GM12892 (cell line): ENCODE results near the gene PPP2R2C.

Source experiments
- POLR2A ChIP-seq: IDR thresholded peaks from 2 replicates; pipeline ENCODE4 v1.6.1; 2011; ENCODE audit warnings: low read depth, low read length, control low read depth
- POLR2AphosphoS5 ChIP-seq: IDR thresholded peaks from 2 replicates; pipeline ENCODE4 v1.6.1; 2011; ENCODE audit warnings: low read depth, low read length, control low read depth

DNA sequence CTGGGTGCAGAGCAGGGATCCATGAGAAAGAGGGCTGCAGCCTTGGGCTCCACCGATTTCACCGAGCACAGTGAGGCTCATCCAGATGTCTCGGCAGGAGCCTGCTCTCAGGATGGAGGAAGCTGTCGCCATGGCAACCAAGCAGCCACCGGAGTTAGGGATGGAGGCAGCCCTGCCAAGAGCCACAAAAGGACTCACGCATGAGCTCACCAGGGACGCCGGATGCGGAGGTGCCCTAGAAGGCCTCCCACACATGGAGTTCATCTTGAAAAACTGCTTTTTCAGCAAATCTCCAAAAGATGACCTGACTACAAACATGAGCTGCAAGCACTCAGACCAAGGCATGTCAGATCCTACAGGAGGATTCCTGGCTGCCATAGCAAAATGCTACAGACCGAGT is 112.0 kb downstream of the PPP2R2C start:
- no peak for TF ChIP-seq POLR2A
- no peak for TF ChIP-seq POLR2AphosphoS5
